GM12878 (cell line): ENCODE data around the gene UNC5B.

ENCODE experiments used
- EGR1 ChIP-seq, 2 experiments: IDR thresholded peaks; 1 replicate in 1 of 2; 2 replicates in 1 of 2; pipeline ENCODE4 v1.6.1; 2011 to 2012; ENCODE audit warnings: low read depth in 2 of 2, low read length in 2 of 2, borderline replicate concordance in 1 of 2, mild to moderate bottlenecking in 1 of 2, moderate library complexity in 1 of 2
- MTA3 ChIP-seq: IDR thresholded peaks from 2 replicates; pipeline ENCODE4 v1.6.1; 2012; ENCODE audit warnings: low read length, inconsistent platforms, borderline replicate concordance
- POLR2A ChIP-seq: IDR thresholded peaks from 2 replicates; pipeline ENCODE4 v1.6.1; 2011; ENCODE audit warnings: low read depth, mild to moderate bottlenecking, low read length
- RFX5 ChIP-seq: IDR thresholded peaks from 2 replicates; pipeline ENCODE4 v1.6.1; 2011; ENCODE audit warnings: low read depth, low read length, improper control_type of control experiment
- TF ChIP-seq, protein P1 (sequence below): IDR thresholded peaks from 2 replicates; pipeline ENCODE4 v1.6.1; 2012; ENCODE audit warnings: low read depth, low read length, improper control_type of control experiment
- TF ChIP-seq, protein P2 (sequence below): IDR thresholded peaks from 2 replicates; pipeline ENCODE4 v1.6.1; 2011; ENCODE audit warnings: borderline replicate concordance, low read depth, mild to moderate bottlenecking, moderate library complexity, mixed read lengths, low read length; ENCODE audit not compliant: insufficient read depth; ENCODE audit errors: extremely low read length

- TF ChIP-seq, protein P1, sequence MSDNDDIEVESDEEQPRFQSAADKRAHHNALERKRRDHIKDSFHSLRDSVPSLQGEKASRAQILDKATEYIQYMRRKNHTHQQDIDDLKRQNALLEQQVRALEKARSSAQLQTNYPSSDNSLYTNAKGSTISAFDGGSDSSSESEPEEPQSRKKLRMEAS = no peak
- TF ChIP-seq RFX5 = no peak
- TF ChIP-seq POLR2A = no peak
- no peak for TF ChIP-seq EGR1 (IDR thresholded peaks at IDR 0.05; ENCODE audit: borderline replicate concordance in 1 of 2, low read depth in 2 of 2, low read length in 2 of 2)
- TF ChIP-seq, protein P2, sequence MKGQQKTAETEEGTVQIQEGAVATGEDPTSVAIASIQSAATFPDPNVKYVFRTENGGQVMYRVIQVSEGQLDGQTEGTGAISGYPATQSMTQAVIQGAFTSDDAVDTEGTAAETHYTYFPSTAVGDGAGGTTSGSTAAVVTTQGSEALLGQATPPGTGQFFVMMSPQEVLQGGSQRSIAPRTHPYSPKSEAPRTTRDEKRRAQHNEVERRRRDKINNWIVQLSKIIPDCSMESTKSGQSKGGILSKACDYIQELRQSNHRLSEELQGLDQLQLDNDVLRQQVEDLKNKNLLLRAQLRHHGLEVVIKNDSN = no peak
- TF ChIP-seq MTA3 = no peak
Measured at GRCh38 chr10:71260622-71261325, 48.4 kb downstream of the UNC5B start.
